Measurements from ENCODE around the gene MICAL3. TPM values are rescaled to one million over a fixed set of nuclear protein-coding genes. Genes with fewer than 3 reads are reported as not detected.
"Not testable (repeated sequence)": the region's sequence is repeated elsewhere in the genome, so short reads cannot be mapped to it uniquely, and the experiment has no call there.

MICAL3 gene
- 44.8 TPM for total RNA-seq

GRCh38 chr22:18024276-18024939, at the start of gene MICAL3:
TSS of gene MICAL3 (minus strand) at chr22:18024561. CDS start at chr22:17906812, 117,749 bp downstream.
- peak; percentile 79 to 85 for DNase-seq (ENCODE audit: low spot score in 2 of 2)
- FAIRE-seq = no peak

- not testable (repeated sequence) for DNase-seq (ENCODE audit: low spot score in 2 of 2); FAIRE-seq
These were observed 49.6 kb upstream of the MICAL3 start for GRCh38 chr22:18073927-18074326.

- FAIRE-seq (no peak), DNase-seq (ENCODE audit: low spot score in 2 of 2) (no peak)
These were observed 49.1 kb upstream of the MICAL3 start for GRCh38 chr22:18073467-18073866.

GRCh38 chr22:18071968-18072310, 47.6 kb upstream of the MICAL3 start:
- no peak for FAIRE-seq
- DNase-seq (ENCODE audit: low spot score in 2 of 2) = no peak

GRCh38 chr22:18071307-18071967, 47.1 kb upstream of the MICAL3 start:
- not testable (repeated sequence) for DNase-seq (ENCODE audit: low spot score in 2 of 2); FAIRE-seq

- DNase-seq (ENCODE audit: low spot score in 2 of 2) = no peak
- no peak for FAIRE-seq
These were observed 46.4 kb upstream of the MICAL3 start for GRCh38 chr22:18070556-18071306.

GRCh38 chr22:18070041-18070440, 45.7 kb upstream of the MICAL3 start:
- DNase-seq (ENCODE audit: low spot score in 2 of 2) = no peak

GRCh38 chr22:18069041-18069440, 44.7 kb upstream of the MICAL3 start:
- DNase-seq (ENCODE audit: low spot score in 2 of 2) (no peak), FAIRE-seq (no peak)

More at GRCh38 chr22:18070041-18070440, 45.7 kb upstream of the MICAL3 start:
- FAIRE-seq = no peak

- no peak for DNase-seq (ENCODE audit: low spot score in 2 of 2)
- FAIRE-seq = no peak
These were observed 44.1 kb upstream of the MICAL3 start for GRCh38 chr22:18068381-18068988.

GRCh38 chr22:18067548-18068341, 43.4 kb upstream of the MICAL3 start:
- FAIRE-seq (no peak), DNase-seq (ENCODE audit: low spot score in 2 of 2) (no peak)

- DNase-seq (ENCODE audit: low spot score in 2 of 2) (no peak), FAIRE-seq (no peak)
These were observed 42.8 kb upstream of the MICAL3 start for GRCh38 chr22:18067121-18067520.

GRCh38 chr22:18066181-18066859, 42.0 kb upstream of the MICAL3 start:
- FAIRE-seq (no peak), DNase-seq (ENCODE audit: low spot score in 2 of 2) (no peak)

- DNase-seq (ENCODE audit: low spot score in 2 of 2) (no peak), FAIRE-seq (no peak)
These were observed 40.9 kb upstream of the MICAL3 start for GRCh38 chr22:18065256-18065655.

- DNase-seq (ENCODE audit: low spot score in 2 of 2) (no peak), FAIRE-seq (no peak)
These were observed 40.3 kb upstream of the MICAL3 start for GRCh38 chr22:18064636-18065035.

GRCh38 chr22:18063715-18064114, 39.4 kb upstream of the MICAL3 start:
- not testable (repeated sequence) for DNase-seq (ENCODE audit: low spot score in 2 of 2); FAIRE-seq

GRCh38 chr22:18063306-18063705, 38.9 kb upstream of the MICAL3 start:
- FAIRE-seq = no peak
- no peak for DNase-seq (ENCODE audit: low spot score in 2 of 2)

GRCh38 chr22:18062421-18062820, 38.1 kb upstream of the MICAL3 start:
- DNase-seq (ENCODE audit: low spot score in 2 of 2) = no peak
- FAIRE-seq = no peak

- FAIRE-seq (no peak), DNase-seq (ENCODE audit: low spot score in 2 of 2) (no peak)
These were observed 36.6 kb upstream of the MICAL3 start for GRCh38 chr22:18060646-18061620.
